Thyroid gland (tissue), 4 donors: ENCODE data around the gene CTSS.

Experiments
- CTCF ChIP-seq, 6 experiments: fragments of 200-600 bp in 3 of 6; fragments of 450-650 bp in 3 of 6; sonication (generic) in 3 of 6; IDR thresholded peaks; one replicate each; pipeline ENCODE4 v1.5.1; 2016 to 2019; ENCODE audit warnings: antibody characterized with exemption in 6 of 6, mild to moderate bottlenecking in 2 of 6, inconsistent platforms in 1 of 6, moderate library complexity in 1 of 6
- POLR2A ChIP-seq, 2 donors: fragments of 450-650 bp; IDR thresholded peaks; one replicate each; pipeline ENCODE4 v1.6.1; 2017; ENCODE audit warnings: antibody characterized with exemption in 2 of 2, mild to moderate bottlenecking in 2 of 2, moderate library complexity in 1 of 2

- TF ChIP-seq CTCF (IDR thresholded peaks at IDR 0.05) (no peak), POLR2A (IDR thresholded peaks at IDR 0.05) (no peak)
Observed at GRCh38 chr1:150789396-150789795, 23.8 kb upstream of the CTSS start.
